SW480 (cell line): Measurements from ENCODE around the gene ITGA11.

Experiments
- DNase-seq: peaks from one replicate; pipeline ENCODE4 v3.0.0-alpha.2; 2016; ENCODE audit warnings: low spot score

Gene ITGA11

GRCh38 chr15:68289621-68290352, 142.2 kb downstream of the ITGA11 start:
- DNase-seq: no peak

GRCh38 chr15:68289057-68289456, 142.9 kb downstream of the ITGA11 start:
- no peak for DNase-seq

- no peak for DNase-seq
Observed at GRCh38 chr15:68286256-68286655, 145.7 kb downstream of the ITGA11 start.

DNA sequence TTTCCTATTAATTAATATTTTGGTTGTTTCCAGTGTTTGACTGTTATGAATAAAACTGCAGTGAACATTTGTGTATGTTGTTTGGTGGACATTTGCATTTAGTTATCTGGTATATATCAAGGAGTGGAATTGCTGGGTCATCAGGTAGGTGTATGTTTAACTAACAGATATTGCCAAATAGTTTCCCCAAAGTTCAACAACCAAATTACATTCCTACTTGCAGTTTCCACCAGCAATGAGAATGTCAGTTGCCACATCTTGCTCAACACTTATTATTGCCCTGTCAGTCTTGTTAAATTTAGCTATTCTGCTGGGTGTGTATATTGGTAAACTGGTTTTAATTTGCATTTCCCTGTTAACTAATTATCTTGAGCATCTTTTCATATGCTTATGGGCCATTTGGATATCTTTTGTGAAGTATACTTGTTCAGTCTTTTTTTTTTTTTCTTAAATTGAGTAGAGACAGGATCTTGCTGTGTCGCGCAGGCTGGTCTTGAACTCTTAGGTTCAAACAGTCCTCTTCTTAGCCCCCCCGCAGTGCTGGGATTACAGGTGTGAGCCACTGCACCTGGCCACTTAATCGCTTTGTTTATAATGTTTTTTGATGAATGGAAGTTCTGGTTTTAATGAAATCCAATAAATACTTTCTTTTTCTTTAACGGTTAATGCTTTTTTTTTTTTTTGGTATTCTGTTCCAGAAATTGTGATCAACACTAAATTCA, 146.5 kb downstream of the ITGA11 start:
- DNase-seq: no peak

DNA sequence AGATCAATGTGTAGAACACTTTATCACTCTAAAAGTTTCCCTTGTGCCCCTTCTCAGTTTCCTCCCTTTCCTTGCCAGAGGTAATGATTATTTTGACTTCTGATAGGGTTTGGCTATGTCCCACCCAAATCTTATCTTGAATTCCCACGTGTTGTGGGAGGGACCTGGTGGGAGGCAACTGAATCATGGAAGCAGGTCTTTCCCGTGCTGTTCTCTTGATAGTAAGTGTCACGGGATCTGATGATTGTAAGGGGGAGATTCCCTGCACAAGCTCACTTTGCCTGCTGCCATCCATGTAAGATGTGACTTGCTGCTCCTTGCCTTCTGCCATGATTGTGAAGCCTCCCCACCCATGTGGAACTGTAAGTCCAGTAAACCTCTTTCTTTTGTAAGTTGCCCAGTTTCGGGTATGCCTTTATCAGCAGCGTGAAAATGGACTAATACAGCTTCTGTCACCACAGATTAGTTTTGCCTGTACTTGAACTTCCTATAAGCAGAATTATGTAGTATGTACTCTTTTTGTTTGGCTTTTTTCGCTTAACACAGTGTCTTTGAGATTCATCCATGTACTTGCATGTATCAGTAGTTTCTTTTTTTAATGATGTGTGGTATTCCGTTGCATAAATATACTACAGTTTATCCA, 147.2 kb downstream of the ITGA11 start:
- no peak for DNase-seq

DNA sequence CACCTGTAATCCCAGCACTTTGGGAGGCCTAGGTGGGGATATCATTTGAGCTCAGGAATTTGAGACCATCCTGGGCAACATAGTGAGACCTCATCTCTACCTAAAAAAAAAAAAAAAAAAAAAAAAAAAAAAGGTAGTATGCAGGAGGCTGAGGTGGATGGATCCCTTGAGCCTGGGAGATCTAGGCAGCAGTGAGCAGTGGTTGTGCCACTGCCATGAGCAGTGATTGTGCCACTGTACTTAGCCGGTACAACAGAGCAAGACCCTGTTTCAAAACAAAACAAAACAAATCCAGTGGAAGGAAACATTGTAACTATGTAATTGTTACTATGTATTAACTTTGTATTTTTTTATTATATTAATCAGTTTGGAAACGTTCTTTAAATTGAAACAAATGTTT, 148.6 kb downstream of the ITGA11 start:
- no peak for DNase-seq

DNA sequence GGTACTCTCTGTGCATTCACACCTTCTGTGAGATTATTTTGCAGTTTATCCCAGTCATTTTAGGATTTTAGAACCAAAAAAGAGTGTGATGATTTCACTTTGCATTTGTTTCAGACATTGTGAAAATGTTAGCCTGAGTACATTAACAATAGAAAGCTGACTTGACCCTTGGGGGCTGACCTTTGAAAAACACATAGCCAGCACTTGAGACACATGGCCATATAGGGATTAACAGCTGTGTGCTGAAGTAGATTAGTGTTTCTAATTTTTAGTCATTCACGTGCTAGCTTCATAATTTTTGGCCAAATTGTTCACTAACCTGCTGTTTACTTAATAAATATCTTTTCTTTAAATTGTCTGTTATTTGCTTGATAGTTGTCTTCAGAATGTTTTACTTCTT, 151.0 kb downstream of the ITGA11 start:
- DNase-seq: no peak

DNA sequence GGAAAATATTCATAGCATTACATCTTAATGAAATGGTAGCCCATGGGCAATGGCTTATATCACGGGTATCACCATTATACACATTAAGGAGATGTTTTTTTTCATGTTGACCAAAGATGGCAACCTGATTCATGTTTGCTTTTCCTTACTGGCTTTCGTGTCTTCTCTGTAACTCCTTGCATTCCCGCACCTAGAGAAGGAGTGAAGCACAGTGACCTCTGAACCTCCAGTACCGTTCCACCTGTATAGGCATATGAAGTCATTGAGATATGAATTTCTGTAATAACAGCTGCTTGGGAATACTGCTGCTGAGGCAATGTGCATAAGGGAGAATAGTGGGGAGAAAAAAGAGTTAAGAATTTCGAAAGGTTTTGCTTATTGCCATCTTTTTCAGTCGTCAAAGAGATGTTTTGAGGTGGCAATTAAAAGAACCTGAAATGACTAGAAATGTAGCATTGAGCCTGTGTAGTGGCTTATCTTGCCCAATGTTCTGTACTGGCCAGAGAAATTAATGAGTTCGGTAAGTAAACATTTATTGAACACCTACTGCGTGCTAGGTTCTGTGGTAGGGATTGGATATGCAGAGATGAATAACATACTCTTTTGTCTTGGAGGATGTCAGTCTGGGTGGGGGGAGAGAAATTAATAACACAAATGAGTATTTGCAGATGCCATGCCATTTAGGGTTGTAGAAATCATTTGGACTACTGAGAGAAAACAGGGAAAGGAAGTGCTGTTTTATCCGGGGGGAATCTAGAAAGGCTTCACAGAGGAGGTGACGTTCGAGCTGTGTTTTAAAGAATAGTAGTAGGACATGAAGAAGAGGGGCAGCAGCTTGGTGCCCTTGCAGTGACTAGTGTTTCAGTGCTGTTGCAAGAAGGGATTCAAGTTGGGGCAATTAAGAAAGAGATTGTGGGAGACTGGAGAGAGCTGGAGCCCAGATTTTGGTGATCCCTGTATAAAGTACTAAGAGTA, 151.9 kb downstream of the ITGA11 start:
- no peak for DNase-seq

DNA sequence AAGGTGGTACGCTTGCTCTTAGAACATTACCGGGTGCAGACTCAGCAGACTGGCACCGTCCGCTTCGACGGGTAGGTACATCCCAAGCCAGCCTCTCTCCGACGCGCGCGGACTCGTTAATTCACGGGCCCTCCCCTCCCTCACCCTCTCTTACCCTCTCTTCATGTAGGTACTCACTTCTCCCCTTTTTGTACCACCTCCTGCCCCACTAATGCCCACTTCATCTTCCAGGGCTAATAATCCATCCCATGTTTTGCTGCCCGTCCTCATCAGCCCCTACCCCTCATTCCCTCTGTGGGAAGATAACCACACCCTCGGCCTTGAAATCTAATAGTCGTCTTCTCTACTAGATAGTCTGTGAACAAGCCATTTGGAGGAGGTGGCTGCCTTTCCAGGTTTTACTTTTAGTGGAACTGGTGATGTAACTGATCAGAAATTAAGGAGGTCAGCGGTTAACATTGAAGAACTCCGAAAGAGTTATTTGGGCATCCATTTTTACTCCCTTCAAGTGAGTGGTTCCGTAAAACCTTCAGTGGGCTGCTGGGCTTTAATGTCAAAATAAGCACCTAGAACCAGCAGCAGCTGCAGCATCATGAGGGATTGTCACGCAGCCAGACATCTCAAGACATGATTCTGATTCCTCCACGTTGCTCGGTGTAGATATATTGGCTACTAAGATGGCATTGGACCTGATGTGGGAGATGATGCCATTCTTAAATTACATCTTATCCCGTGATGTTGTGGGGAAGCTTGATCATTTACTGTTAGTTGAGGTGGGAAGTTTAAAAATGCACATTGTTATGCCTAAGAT, 153.2 kb downstream of the ITGA11 start:
- peak; percentile 61 for DNase-seq

DNA sequence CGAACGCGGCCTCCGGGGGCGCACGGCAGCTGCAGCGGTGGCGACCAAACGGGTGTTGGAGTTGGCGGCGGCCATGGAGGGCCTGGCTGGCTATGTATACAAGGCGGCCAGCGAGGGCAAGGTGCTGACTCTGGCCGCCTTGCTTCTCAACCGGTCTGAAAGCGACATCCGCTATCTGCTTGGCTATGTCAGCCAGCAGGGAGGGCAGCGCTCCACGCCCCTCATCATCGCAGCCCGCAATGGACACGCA, 153.7 kb downstream of the ITGA11 start:
- DNase-seq: peak; percentile 76

DNA sequence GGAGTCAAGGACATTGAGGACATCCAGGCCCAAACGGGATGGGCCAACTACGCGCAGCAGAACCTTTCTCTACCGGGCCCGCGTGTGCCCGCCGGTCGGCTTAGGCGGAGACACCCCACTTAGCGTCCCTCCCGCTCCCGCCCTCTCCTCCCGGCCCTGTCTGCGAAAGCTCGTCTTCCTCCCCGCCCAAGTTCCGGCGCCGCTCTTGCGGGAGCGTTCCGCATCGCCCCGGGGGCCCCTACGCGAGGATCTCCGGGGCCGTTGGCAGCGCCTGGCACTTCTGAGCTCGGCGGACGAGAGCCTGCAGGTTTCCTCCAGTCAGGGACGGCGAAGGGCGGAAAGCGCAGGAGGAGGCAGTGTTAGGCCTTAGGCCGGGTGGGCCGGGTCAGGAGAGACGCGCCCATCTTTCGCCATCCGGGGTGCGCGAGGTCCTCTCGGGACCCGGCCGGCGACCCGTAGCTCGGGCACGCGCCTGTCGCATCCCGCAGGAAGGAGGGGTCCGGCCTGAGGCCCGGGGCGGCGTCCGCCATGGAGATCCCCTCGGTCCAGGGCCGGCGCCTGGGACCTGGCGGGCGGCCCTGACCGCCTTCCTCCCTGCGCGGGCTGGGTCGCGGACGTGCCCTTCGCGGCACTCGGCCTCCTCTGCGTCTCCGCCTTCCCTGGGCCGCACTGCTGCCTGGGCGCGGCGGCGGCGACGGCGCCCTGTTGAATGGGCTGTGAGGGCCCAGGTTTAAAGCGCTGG, 154.2 kb downstream of the ITGA11 start, which contains the start of gene FEM1B:
TSS of gene FEM1B (plus strand) at position 143 of the 742 bp plus-strand sequence. CDS start 673 bp downstream, outside the sequence.
- DNase-seq: peak; percentile 92

- DNase-seq: peak; percentile 52
Observed at GRCh38 chr15:68277131-68277602, 154.8 kb downstream of the ITGA11 start.

DNA sequence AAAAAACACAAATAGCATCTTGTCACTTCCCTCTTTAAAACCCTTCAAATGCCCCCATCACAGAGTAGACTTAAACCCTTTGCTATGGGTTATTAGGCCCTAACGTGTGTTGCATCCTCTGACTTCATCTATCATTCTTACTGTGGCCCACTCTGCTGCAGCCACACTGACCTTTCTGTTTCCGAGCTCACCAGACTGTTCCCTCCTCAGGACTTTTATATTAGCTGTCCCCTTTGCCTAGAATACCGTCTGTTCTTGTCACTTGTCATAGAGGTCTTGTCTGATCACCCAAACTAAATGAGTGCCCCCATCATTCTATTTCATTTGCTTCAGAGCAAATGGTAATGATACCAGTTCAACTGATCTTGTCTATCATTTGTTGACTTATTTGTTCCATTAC, 155.3 kb downstream of the ITGA11 start:
- DNase-seq: no peak

DNA sequence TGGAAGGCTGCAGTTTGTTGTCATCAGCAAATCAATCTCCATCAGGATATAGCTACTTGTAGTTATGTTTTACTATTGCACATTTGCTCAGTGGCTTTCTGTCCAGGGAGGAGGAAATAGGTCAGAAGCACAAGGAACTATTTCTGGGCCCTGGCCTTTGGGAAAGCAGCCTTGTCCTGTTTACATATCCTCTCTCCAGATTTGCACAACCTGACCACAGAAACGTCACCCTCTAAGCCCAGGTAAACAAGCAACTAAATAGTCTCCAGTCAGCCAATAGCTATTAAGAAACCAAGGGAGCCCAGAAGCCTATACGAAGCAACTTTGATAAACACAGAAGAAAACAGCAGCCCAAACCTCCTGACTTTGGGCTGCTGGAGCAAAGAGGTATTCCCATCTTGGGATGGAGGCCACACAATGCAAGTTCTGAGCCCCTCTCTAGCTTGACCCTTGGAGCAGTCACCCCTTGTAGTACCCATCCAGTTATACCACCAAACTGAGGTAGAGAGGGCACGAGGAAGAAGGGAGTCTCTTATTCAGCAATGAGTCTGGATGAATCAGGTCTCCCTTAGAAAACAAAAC, 156.7 kb downstream of the ITGA11 start:
- DNase-seq: no peak

DNA sequence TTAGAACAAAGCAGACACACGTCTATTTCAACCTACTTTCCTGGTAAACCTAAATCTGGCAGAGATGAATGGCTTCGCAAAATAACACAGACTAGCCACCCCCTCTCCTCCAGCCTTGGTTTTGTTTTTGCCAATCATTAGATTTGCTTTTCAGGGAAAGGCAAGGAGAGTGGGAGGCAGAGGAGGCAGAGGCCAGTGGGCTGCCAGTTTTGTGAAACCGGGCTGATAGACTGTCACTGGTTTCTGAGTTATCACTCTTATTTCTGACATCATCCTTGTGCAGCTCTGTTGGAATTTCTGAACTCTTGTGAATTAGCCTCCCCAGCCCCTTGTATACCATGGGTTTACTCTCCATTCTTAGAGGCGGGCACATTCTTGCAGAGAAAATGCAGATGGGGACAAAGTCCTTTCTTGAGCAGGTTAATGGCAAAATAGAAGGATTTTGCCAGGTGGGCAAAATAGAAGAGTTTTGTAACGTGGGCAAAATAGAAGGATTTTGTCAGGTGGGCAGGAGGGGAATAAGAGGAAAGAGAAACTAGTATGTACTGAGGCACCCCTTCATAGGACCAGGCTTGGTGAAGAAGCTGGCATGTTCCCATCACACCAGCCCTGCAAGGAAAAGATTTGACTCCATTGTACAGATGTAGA, 157.6 kb downstream of the ITGA11 start:
- DNase-seq: no peak

DNA sequence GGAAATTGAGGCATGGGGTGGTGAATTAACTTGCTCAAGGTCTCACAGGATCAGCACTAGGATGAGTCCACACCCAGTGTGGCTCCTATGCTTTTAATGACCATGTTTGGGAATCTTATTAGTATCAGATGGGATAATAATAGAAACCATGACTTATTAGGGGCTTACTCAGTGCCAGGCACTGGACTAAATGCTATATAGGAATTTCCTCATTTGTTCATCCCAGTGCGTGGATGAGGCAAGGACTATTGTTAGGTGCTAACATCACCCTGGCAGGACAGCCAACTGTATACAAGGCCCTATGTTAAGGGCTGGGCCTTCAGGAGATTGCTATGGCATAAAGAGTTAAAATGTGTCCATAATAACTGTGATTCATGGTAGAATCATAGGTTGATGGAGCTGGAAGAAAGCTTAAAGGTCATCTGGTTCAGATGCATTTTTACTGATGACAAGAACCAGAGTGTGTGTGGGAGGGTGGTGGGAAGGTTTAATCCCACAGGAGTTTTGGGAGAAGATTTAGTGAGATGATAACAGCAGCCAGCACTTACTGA, 159.2 kb downstream of the ITGA11 start:
- DNase-seq: no peak

GRCh38 chr15:68271854-68272471, 160.0 kb downstream of the ITGA11 start:
- peak; percentile 61 for DNase-seq

- DNase-seq: peak; percentile 16
Observed at GRCh38 chr15:68268405-68268804, 163.6 kb downstream of the ITGA11 start.

DNA sequence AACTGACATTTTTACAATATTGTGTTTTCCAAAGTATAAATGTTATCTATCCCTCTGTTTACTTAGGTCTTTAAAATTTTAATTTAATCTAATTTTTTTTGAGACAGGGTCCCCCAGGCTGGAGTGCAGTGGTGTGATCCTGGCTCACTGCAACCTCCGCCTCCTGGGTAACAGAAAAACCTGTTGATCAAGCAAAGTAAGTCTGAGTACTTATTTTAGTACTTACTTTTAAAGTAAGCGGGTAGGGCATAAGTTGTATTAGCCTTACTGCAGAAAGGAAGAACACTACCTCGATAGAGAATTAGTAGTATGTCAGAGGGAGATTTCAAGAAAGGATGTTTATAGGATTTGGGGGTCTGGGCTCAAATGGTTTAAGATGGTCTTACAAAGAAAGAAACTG, 166.3 kb downstream of the ITGA11 start:
- DNase-seq: no peak
